ENCODE results near the gene LRGUK.
"Not testable (repeated sequence)": the region's sequence is repeated elsewhere in the genome, so short reads cannot be mapped to it uniquely, and the experiment has no call there.

LRGUK gene

DNA sequence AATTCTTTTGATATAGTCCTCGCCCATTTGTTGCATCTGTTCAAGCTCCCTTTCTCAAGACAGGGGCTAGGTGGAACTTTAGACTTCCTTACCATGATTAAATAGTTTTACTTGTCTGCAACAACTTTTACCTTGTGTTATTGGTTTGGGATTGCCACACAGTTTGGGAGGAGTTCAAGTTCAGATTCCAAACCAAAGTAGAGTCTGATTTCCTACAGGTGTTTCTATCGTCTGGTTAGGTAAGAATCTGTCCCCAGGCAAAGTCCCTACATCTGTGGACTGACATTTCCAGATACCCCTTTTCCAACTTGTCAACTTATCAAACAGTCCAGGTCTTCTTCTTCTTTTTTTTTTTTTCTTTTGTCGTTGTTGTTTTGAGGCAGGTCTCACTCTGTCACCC lies 93.1 kb downstream of the LRGUK start:
- TF ChIP-seq CTCF (IDR thresholded peaks at IDR 0.05; ENCODE audit: insufficient read depth, low read depth, low read length, missing control alignments), result no peak
- no peak overlapping the region for H3K4me3 ChIP-seq (ENCODE audit: low read length)
- no peak for DNase-seq (ENCODE audit: low read depth)

- not testable (repeated sequence) for H3K4me3 ChIP-seq (ENCODE audit: low read length); DNase-seq (ENCODE audit: low read depth)
These were observed 104.2 kb downstream of the LRGUK start for GRCh38 chr7:134231296-134231695.

DNA sequence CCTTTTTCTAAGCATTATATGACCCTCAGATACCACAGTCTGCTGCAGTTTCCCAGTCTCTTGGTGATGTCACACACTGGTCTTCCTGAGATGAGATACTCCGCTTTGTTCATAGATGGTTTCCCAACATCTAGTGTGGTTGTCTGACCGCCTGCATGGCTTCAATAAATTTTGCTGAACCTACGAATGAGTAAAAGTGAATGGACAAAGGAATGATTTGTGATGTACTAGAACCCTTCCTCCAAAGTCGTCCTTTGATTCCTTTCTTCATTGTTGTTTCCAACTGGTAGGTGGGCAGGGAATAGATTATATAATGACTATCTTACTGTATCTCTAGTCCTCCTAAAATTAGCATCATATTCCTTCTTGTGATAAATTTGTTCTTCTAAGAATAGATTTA lies 107.1 kb downstream of the LRGUK start:
- H3K4me3 ChIP-seq (ENCODE audit: low read length), result no peak overlapping the region
- TF ChIP-seq CTCF (IDR thresholded peaks at IDR 0.05; ENCODE audit: insufficient read depth, low read depth, low read length, missing control alignments), result no peak
- no peak for DNase-seq (ENCODE audit: low read depth)

DNA sequence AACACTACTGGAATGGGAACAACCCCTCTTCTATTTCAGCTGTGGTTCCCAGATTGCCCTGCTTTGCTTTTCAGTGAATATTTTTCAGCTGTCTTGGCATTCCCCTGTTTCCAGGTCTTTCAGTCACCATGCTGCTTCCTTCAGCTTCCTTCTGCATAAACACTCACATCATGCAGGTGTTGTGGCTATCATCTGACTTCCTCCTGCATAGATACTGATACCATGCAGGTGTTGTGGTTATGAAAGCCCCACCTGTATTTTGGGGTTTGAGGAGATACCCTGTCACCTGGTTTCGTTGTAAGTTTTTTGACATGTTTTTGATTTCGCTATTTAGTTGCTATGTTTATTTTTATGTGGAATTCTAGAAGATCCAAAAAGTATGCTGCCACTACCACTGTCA lies 118.1 kb downstream of the LRGUK start:
- DNase-seq (ENCODE audit: low read depth), result no peak
- TF ChIP-seq CTCF (IDR thresholded peaks at IDR 0.05; ENCODE audit: insufficient read depth, low read depth, low read length, missing control alignments), result no peak

DNA sequence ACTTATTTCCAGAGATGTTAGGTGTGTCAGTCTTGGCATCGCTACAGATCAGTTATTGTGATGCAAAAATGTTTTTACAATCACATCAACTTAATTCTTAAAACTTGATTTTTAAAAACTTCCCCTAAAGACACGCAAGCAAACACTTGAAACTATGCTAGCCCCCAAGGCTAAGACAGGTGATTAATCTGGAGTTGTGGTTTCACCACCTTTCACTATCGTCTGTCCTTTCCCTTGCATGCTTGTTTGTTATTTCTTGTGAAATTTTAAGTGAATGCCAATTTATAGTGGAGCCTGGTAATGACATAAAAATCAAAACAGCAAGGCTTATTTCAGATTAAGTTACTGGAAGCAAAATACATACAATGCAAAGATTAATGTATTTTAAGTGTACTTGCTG lies 119.2 kb downstream of the LRGUK start:
- DNase-seq (ENCODE audit: low read depth), result peak; percentile 12
- no peak for TF ChIP-seq CTCF (IDR thresholded peaks at IDR 0.05; ENCODE audit: insufficient read depth, low read depth, low read length, missing control alignments)
- no peak overlapping the region for H3K4me3 ChIP-seq (ENCODE audit: low read length)

More for the DNA sequence above, 118.1 kb downstream of the LRGUK start:
- H3K4me3 ChIP-seq (ENCODE audit: low read length), result no peak overlapping the region

GRCh38 chr7:134246761-134247160 lies 119.6 kb downstream of the LRGUK start:
- TF ChIP-seq CTCF (IDR thresholded peaks at IDR 0.05; ENCODE audit: insufficient read depth, low read depth, low read length, missing control alignments), result no peak
- no peak for DNase-seq (ENCODE audit: low read depth)
- no peak overlapping the region for H3K4me3 ChIP-seq (ENCODE audit: low read length)

DNA sequence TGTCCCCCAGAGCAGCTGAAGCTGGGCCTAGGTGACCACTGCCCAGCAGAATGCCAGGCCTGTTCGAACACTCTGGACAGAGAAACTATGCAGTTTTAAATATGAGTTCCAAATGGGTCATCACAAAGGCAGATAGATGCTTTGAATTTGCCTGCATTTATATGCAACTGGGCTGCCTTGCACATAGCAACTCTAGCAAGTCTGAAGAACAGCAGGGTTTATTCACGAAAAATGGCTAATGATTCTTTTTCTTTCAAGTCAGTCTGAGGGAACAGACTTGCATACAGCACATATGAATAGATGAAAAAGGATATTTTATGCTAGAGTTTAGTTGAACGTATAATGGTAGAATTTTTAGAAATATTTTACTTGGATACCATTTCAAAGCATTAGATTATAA lies 121.1 kb downstream of the LRGUK start:
- DNase-seq (ENCODE audit: low read depth), result no peak
- no peak for TF ChIP-seq CTCF (IDR thresholded peaks at IDR 0.05; ENCODE audit: insufficient read depth, low read depth, low read length, missing control alignments)
- H3K4me3 ChIP-seq (ENCODE audit: low read length), result no peak overlapping the region

DNA sequence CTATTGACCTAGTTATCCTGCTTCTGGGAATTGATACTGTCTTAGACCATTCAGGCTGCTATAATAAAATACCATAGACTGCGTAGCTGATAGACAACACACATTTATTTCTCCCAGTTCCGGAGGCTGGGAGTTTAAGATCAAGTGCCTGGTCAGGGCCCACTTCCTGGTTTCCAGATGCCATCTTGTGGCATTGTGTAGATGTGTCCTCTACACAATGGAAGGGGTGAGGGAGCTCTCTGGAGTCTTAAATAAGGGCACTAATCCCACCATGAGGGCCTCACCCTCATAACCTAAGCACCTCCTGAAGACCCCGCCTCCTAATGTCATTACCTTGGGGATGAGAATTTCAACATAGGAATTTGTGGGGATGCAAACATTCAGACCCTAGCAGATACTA lies 127.2 kb downstream of the LRGUK start:
- TF ChIP-seq CTCF (IDR thresholded peaks at IDR 0.05; ENCODE audit: insufficient read depth, low read depth, low read length, missing control alignments), result peak; percentile 51
- peak; percentile 46 for DNase-seq (ENCODE audit: low read depth)
- H3K4me3 ChIP-seq (ENCODE audit: low read length), result no peak overlapping the region
